Measurements from ENCODE around the gene EXOSC1. TPM values are rescaled to one million over a fixed set of nuclear protein-coding genes. Genes with fewer than 3 reads are reported as not detected.

The EXOSC1 gene
- total and polyA plus RNA-seq, 7 donors = 29.1 to 42.6 (median 37.5) TPM

GRCh38 chr10:97485647-97486281 lies 40.0 kb upstream of the EXOSC1 start:
- no peak overlapping the region for H3K27ac ChIP-seq
- DNase-seq = no peak
- H3K27me3 ChIP-seq = no peaks in the 10 kb centered on the region
- H3K9me3 ChIP-seq = no peaks in the 10 kb centered on the region
- peaks cover 4 to 28% (median 15%) of the 10 kb centered on the region in 4 donors for H3K36me3 ChIP-seq
- TF ChIP-seq EP300 (IDR thresholded peaks at IDR 0.05) (no peak), POLR2A (IDR thresholded peaks at IDR 0.05) (no peak)
- intact Hi-C loops (cut with DNase I) = no loop called here
- H3K4me1 ChIP-seq = peaks cover 0 to 26% (median 14%) of the 10 kb centered on the region in 4 donors
- no peak overlapping the region for H3K4me3 ChIP-seq
- WGBS, 2 donors = 89 to 93% methylated on average over 4 of the region's 4 CpGs

GRCh38 chr10:97483921-97484320 lies 38.1 kb upstream of the EXOSC1 start:
- Histone ChIP-seq H3K36me3 (peaks cover 4 to 47% (median 29%) of the 10 kb centered on the region in 4 donors), H3K4me1 (peaks cover 0 to 8% (median 4%) of the 10 kb centered on the region in 4 donors), H3K27ac (no peak overlapping the region), H3K4me3 (no peak overlapping the region), H3K9me3 (no peaks in the 10 kb centered on the region), H3K27me3 (no peaks in the 10 kb centered on the region)
- intact Hi-C loops (cut with DNase I) = no loop called here
- 96 to 97% methylated on average over 1 of the region's 1 CpG for WGBS, 2 donors
- DNase-seq = no peak
- TF ChIP-seq EP300 (IDR thresholded peaks at IDR 0.05) (no peak), POLR2A (IDR thresholded peaks at IDR 0.05) (no peak), CTCF (IDR thresholded peaks at IDR 0.05) (no peak), POLR2AphosphoS5 (IDR thresholded peaks at IDR 0.05) (no peak)

- no peak for TF ChIP-seq EP300 (IDR thresholded peaks at IDR 0.05)
- DNase-seq = no peak
- Histone ChIP-seq H3K27ac (no peak overlapping the region), H3K4me1 (peaks cover 0 to 8% (median 2%) of the 10 kb centered on the region in 4 donors), H3K27me3 (no peaks in the 10 kb centered on the region), H3K9me3 (no peaks in the 10 kb centered on the region), H3K4me3 (no peak overlapping the region), H3K36me3 (peaks cover 4 to 50% (median 29%) of the 10 kb centered on the region in 4 donors)
- intact Hi-C loops (cut with DNase I) = no loop called here
- WGBS, 2 donors = 86 to 91% methylated on average over 3 of the region's 3 CpGs
These were observed 37.7 kb upstream of the EXOSC1 start for GRCh38 chr10:97483506-97483905.

- WGBS, 2 donors = 93 to 94% methylated on average over 1 of the region's 1 CpG
These were observed 36.6 kb upstream of the EXOSC1 start for GRCh38 chr10:97482381-97482780.

GRCh38 chr10:97481071-97481470 lies 35.3 kb upstream of the EXOSC1 start:
- intact Hi-C loops (cut with DNase I) = no loop called here
- peaks cover 0 to 8% (median 0%) of the 10 kb centered on the region in 4 donors for H3K4me1 ChIP-seq
- H3K27me3 ChIP-seq = no peaks in the 10 kb centered on the region
- DNase-seq = no peak
- H3K4me3 ChIP-seq = no peak overlapping the region
- peaks cover 9 to 74% (median 47%) of the 10 kb centered on the region in 4 donors for H3K36me3 ChIP-seq
- WGBS, 2 donors = 97 to 98% methylated on average over 4 of the region's 4 CpGs
- no peaks in the 10 kb centered on the region for H3K9me3 ChIP-seq
- no peak for TF ChIP-seq EP300 (IDR thresholded peaks at IDR 0.05)
- no peak for TF ChIP-seq POLR2AphosphoS5 (IDR thresholded peaks at IDR 0.05)
- TF ChIP-seq CTCF (IDR thresholded peaks at IDR 0.05) = no peak
- TF ChIP-seq POLR2A (IDR thresholded peaks at IDR 0.05) = no peak
- H3K27ac ChIP-seq = no peak overlapping the region

More at GRCh38 chr10:97482381-97482780, 36.6 kb upstream of the EXOSC1 start:
- intact Hi-C loops (cut with DNase I) = no loop called here
- Histone ChIP-seq H3K27ac (no peak overlapping the region), H3K36me3 (peaks cover 9 to 61% (median 34%) of the 10 kb centered on the region in 4 donors), H3K4me1 (peaks cover 0 to 8% (median 0%) of the 10 kb centered on the region in 4 donors), H3K27me3 (no peaks in the 10 kb centered on the region), H3K4me3 (no peak overlapping the region), H3K9me3 (no peaks in the 10 kb centered on the region)
- TF ChIP-seq POLR2AphosphoS5 (IDR thresholded peaks at IDR 0.05) (no peak), POLR2A (IDR thresholded peaks at IDR 0.05) (no peak), EP300 (IDR thresholded peaks at IDR 0.05) (no peak), CTCF (IDR thresholded peaks at IDR 0.05) (no peak)
- DNase-seq = no peak

All from sigmoid colon (tissue), 7 donors.